Measurements from ENCODE around the gene BEND6.
A peak's percentile ranks its signal among the peaks of the same experiment; 100 is the strongest.

BEND6 gene

DNA sequence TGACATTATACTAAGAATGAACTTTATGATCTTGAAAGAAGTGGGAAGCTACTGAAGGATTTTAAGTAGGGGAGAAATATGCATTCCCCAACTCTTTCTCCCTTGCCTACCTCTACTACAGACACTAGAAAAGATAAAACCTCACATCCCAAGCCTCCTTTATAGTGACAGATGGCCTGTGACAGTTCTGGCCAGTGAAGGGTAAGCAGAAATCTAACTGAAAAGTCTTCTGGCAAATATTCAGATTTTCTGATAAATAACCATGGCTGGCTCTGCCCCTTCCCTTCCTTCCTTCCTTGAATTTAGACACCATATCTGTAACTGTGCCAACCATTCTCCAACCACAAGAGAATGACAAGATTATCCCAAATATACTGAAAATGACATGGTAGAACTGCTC is 10.2 kb upstream of the BEND6 start:
- DNase-seq = no peak

GRCh38 chr6:56946368-56946767 is 8.5 kb upstream of the BEND6 start:
- no peak for DNase-seq

GRCh38 chr6:56947924-56948323 is 7.0 kb upstream of the BEND6 start:
- DNase-seq = no peak

DNA sequence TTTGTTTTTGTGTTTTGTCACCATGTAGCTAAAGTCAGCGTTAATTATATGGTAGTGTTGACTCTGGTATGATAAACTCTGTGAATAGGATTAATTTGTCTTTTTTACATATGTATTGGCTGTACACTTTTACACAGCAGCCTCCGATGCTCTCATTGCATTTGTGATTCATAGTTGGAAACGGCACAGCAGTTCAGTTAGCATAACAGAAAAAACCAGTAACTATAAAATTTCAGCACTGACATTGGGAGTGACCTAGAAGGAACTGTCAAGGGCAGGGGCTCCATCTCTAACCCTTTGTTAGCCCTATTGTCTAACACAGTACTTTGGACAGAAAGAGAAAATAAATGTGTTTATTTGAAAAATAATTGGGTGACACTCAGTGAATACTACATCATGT is 5.6 kb upstream of the BEND6 start:
- DNase-seq = no peak

DNA sequence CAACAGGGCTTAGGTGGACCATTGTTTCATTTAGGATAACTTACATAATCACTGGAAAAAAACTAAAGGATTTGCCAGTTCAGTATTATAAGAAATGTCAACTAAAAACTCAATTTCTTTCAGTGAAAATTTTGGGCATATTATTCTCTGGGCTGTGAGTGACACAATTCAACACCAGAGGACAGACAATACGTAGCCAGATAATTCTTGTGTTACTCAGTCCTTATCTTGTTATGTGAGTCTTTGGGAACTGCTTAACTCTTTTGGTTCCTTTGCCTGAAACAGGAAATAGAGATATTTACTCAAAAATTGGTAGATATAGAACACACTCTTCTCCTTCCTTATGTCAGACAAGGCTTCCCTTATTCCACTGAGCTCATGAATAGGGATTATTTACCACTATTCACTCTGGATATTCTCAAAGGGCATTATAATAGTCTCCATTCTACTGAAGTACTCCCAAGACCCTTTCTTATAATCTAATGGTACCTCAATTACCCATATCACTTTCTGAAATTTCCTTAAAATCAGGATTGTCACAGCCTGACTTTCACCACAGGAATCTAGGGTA is 4.9 kb upstream of the BEND6 start:
- DNase-seq = no peak

DNA sequence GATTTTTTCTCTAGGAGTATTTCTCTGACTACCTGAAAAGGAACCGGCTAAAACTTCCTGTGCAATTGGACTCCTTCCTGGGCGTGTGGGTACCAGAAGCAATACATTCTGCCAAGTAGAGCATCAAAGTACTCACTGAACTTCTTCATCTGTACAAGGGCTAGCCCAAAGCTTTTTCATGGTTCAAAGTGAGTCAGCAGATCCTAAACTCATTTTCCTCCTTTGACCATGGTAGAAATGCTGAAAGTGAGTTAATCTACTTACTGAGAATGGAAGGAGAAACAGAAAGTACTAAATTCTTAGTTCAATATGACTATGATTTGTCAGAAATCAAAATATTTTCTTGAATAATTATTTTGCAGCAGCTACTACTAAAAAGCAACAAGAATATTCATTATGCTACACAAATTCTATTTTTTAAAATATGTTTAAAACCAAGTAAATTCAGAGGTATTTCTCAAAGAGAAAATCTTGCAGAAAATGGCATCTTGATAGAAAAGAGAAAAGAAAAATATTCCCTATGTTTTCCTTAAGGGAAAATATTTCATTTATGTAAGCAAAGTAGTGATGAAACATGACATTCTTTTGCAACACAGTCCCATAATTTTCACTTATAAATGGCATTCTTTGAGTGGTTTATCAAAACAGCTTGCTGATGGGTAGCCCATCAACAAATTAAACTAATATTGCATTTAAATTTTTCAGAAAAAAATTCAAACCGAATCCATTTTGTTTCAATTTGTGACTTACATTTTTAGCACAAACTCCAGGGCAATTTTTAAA is 3.7 kb upstream of the BEND6 start:
- no peak for DNase-seq

GRCh38 chr6:56953597-56954402 is 1.1 kb upstream of the BEND6 start:
- peak in 1 of 2 donors; percentile 22 for DNase-seq

DNA sequence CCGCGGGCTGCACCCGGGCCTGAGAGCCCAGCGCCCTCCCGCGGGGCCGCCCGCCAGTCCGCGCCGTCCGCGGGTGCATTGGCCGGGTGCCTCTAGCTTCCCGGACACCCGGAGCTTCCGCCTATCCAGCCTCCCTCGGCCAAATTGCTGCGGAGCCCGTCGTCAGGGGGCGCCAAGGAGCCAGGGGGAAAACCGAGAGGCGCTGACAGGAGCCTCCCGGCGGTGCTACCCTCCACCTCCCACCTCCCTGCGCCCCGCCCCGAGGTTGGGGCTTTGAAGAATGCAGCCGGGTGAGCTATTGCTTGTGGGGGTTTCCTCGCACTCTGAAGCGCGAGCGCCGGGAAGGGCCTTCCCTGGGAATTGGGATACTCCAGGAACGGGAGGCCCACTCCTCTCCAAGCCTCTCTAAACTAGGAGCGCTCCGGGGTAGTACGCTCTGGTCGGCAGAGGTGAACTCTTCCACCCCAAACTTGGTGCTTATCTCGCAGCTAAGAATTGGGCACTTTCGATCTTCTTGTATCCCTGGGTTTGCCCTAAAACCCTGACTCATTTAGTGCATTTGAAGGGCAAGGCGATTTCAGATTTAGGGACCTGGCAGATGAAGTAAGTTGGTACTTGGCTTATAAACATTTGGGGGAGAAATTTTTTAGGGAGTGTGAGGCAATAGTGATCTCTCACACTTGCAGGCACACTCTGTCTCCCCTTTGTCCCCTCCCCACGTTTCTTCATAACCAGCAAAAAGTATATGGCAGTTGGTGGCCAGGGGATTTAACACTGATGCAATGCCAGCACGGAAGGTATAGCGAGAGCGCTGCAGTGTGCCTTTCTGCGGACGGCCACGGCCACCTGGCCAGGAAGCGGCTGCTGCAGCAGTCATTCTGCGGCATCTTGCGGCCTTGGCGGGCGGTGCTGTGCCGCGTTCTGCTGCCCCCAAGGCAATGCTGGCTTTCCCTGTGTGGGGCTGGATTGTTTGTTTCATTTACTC is 556 bp downstream of the BEND6 start:
- DNase-seq = peak; percentile 68 to 79

- no peak for DNase-seq
These were observed 1.6 kb downstream of the BEND6 start for GRCh38 chr6:56956491-56956890.

DNA sequence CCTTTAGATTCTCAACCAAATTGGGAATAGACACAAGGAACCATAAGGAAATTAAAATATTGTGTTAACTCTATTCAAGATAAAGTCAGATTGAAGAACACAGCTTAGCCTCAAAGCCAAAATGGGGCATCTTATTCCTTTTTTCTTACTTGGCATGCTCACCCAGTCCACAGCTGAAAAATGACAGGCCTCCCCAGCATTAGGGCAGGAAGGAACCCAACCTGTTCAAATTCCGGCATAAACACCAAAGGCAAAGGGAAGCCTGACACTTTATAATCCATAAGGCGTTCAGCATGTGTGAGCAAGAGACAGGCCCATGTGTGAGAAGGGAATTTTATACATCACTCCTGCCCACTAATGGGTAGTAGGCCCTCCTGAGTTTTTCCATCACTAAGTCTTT is 2.9 kb downstream of the BEND6 start:
- no peak for DNase-seq

DNA sequence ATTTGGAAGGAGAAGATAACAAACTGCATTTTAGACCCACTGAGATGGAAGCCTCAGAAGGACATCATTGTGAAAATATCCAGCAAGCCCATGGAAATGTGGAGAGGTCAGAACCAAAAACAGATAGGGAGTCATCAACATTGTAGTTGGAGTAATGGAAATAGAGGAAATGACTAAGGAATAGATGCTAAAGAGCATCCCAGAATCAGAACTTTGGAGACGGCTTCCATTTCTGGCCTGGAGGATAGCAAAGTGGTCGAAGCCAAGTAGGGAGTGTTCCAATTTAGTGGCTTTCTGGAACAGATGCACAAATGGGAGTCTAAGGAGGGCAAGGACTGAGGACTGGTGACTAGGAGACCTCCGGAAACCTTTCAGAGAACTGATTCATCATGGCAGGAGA is 3.6 kb downstream of the BEND6 start:
- DNase-seq = no peak

DNA sequence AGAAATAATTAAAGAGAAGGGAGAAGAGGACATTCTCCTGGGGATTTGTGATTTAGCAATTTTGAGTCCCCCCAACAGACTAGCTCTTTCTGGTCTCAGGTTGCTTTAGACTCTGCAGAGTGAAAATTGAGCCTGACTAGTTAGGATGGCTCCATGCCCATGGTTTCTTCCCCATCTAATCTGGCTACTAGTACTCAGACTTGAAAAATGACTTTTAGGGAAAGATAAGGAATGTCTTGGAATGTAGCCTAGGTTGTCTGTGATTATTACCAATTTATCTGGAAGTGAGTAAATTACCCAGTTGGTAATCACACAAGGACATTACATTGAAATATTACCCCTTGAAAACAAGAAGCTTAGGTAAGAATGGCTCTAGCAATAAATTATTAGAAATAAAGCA is 4.2 kb downstream of the BEND6 start:
- DNase-seq = no peak

DNA sequence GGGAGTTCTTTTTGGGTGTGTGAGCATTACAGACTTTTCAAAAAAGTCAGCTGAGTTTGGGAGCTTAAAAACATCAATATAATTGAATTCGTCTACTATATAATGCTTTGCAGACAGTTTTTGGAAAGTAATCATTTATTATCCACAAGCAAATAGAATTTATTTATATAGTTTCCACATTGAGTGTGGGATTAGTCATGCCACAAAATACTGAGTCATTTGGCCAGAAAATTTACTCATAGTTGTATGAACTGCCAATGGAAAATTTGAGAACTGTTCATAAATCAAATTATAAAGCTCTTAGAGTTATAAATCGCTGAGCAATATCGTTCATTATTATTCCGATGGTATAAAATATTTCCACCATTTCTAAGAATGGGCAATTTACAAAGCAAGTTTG is 5.0 kb downstream of the BEND6 start:
- no peak for DNase-seq

DNA sequence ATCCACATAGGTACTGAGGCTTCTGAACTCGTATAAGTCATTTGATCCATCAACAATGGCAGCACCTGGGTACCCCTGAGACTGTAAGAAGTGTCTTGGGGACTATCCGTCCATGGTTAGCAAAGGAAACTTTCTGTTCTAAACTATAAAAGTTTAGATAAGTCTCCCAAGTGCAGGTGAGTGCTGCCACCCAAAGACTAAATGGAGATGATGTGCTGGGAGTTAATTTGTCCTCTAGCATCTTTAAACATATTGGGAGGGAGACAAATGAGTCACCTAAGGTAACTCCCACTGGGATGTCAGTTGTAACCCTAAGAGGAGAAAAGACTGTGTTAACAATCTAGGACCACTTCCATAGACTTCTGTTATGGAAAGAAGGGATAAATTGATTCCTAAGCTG is 6.2 kb downstream of the BEND6 start:
- DNase-seq = no peak

GRCh38 chr6:56962441-56962840 is 7.5 kb downstream of the BEND6 start:
- no peak for DNase-seq

- no peak for DNase-seq
These were observed 8.1 kb downstream of the BEND6 start for GRCh38 chr6:56963043-56963442.

DNA sequence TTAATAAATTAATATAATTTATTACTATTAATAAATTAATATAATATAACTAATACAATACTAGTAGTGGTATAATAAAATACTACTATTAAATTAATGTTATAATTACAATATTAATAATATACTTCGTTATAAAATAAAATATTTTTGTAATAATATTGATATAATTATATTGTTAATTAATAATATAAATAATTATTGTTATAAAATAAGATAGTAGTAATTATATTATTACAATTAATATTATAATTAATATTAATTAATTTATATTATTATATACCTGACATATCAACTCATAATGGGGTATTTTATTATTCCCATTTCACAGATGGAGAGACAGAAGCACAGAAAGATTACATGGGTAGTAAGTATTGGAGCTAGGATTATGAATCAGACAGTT is 8.9 kb downstream of the BEND6 start:
- no peak for DNase-seq

GRCh38 chr6:56965126-56965525 is 10.2 kb downstream of the BEND6 start:
- no peak for DNase-seq

DNA sequence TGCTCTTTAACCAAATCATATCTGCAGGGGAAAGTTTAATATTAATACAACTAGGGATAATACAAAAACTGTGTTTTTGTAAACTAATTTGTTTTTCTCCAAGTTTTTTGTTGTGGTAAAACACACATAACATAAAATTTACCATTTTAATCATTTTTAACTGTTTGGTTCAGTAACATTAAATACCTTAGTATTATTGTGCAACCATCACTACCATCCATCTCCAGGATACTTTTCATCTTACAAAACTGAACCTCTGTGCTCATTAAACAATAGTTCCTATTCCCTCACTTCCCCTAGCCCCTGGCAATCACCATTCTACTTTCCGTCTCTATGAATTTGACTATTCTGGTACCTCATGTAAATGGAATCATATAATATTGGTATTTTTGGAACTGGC is 15.9 kb downstream of the BEND6 start:
- DNase-seq = no peak

DNA sequence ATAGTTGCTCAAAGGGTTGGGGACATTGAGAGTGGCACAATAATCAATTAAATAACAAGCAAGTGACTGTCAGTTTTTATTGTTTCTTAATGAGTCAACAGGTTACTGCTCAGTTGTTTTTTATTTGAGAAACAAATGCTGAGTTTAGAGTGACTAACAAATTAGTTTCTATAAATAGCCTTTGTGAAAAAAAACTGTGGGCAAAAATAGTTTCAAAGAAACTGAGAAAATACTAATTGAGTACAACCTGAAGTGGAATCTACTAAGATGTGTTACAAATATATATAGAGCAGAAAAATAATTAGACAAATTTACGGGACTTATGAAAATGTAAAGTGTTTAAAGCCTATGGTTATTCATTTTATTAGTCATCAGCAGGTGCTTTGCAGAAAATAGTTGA is 22.3 kb downstream of the BEND6 start:
- no peak for DNase-seq

GRCh38 chr6:56978530-56978929 is 23.6 kb downstream of the BEND6 start:
- no peak for DNase-seq

GRCh38 chr6:56984361-56984760 is 29.5 kb downstream of the BEND6 start:
- no peak for DNase-seq

- no peak for DNase-seq
These were observed 30.0 kb downstream of the BEND6 start for GRCh38 chr6:56984884-56985283.
